Fibroblast of pulmonary artery (primary cell): ENCODE results near the gene YIPF6.
A peak's percentile ranks its signal among the peaks of the same experiment; 100 is the strongest.
"Not testable (repeated sequence)": the region's sequence is repeated elsewhere in the genome, so short reads cannot be mapped to it uniquely, and the experiment has no call there.

Experiments used
- DNase-seq: peaks from one replicate; pipeline ENCODE4 v3.0.0-alpha.2; 2010; ENCODE audit warnings: low read depth
- H3K4me3 ChIP-seq: replicated peaks from 2 replicates; pipeline ENCODE4 v1.5.1; 2011; ENCODE audit warnings: low read depth, mild to moderate bottlenecking, control low read depth, low read length, moderate library complexity
- CTCF ChIP-seq: IDR thresholded peaks from 2 replicates; pipeline ENCODE4 v1.5.1; 2011; ENCODE audit warnings: mild to moderate bottlenecking, control low read depth, low read length, inconsistent platforms; ENCODE audit errors: missing control alignments

Gene YIPF6

GRCh38 chrX:68488657-68489056 is 10.2 kb upstream of the YIPF6 start:
- TF ChIP-seq CTCF = no peak
- H3K4me3 ChIP-seq = no peak overlapping the region
- DNase-seq = no peak

GRCh38 chrX:68490644-68491043 is 8.2 kb upstream of the YIPF6 start:
- no peak overlapping the region for H3K4me3 ChIP-seq
- DNase-seq = peak; percentile 39
- peak; percentile 52 for TF ChIP-seq CTCF

GRCh38 chrX:68492583-68492982 is 6.3 kb upstream of the YIPF6 start:
- no peak for TF ChIP-seq CTCF
- DNase-seq = no peak
- H3K4me3 ChIP-seq = no peak overlapping the region

GRCh38 chrX:68493776-68494175 is 5.1 kb upstream of the YIPF6 start:
- not testable (repeated sequence) for DNase-seq, H3K4me3 ChIP-seq

GRCh38 chrX:68498044-68498507 is 775 bp upstream of the YIPF6 start:
- H3K4me3 ChIP-seq = peak overlapping the region; percentile 86
- peak; percentile 6 for TF ChIP-seq CTCF
- no peak for DNase-seq

- DNase-seq = no peak
- no peak for TF ChIP-seq CTCF
- H3K4me3 ChIP-seq = peak overlapping the region; percentile 86
Observed at GRCh38 chrX:68499543-68500504, 973 bp downstream of the YIPF6 start.

- no peak for TF ChIP-seq CTCF
- H3K4me3 ChIP-seq = no peak overlapping the region
- DNase-seq = peak; percentile 66
Observed at GRCh38 chrX:68503836-68504636, 5.2 kb downstream of the YIPF6 start.
